ENCODE data around the gene FAM13A.

The FAM13A gene

GRCh38 chr4:88963817-88964216 lies 93.2 kb downstream of the FAM13A start:
- Histone ChIP-seq H3K4me3 (ENCODE audit: low read length) (no peak overlapping the region), H3K4me1 (ENCODE audit: control insufficient read depth, insufficient read depth, low read length) (no peaks in the 10 kb centered on the region; the same call in 1 of the 2 replicates), H3K9me3 (ENCODE audit: control insufficient read depth, insufficient read depth, low read length) (no peaks in the 10 kb centered on the region), H3K36me3 (ENCODE audit: control insufficient read depth, insufficient read depth, low read length) (no peaks in the 10 kb centered on the region), H3K27me3 (ENCODE audit: control insufficient read depth, insufficient read depth, low read length) (no peaks in the 10 kb centered on the region), H3K27ac (ENCODE audit: low read length) (no peak overlapping the region)
- no CpG with 5 or more reads among the region's 2 CpGs for WGBS (ENCODE audit: insufficient coverage, insufficient read length)
- DNase-seq (ENCODE audit: low read depth, low spot score) = no peak

- no CpG with 5 or more reads among the region's 2 CpGs for WGBS (ENCODE audit: insufficient coverage, insufficient read length)
Measured at GRCh38 chr4:88962396-88962795, 94.6 kb downstream of the FAM13A start.

DNA sequence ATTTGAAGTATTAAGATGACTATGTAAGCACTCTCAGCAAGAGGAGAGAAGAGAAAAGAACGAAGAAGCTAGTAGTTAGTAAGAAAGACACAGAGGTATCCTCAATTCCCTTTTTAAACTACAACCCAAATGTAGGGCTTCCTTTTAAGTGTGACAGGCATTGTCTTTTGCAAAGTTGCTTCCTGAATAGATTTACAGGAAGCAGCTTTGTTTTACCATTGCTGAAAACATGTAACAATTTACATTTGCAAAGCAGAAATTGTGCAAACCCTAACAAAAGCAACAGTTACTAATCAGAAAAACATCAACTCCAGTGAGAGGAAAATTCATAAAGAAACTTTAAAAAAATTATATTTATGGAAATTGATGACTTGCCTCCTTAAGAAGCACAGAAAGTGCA lies 96.4 kb downstream of the FAM13A start:
- Histone ChIP-seq H3K27ac (ENCODE audit: low read length) (no peak overlapping the region), H3K9me3 (ENCODE audit: control insufficient read depth, insufficient read depth, low read length) (no peaks in the 10 kb centered on the region), H3K4me1 (ENCODE audit: control insufficient read depth, insufficient read depth, low read length) (no peaks in the 10 kb centered on the region; the same call in 1 of the 2 replicates), H3K4me3 (ENCODE audit: low read length) (no peak overlapping the region), H3K27me3 (ENCODE audit: control insufficient read depth, insufficient read depth, low read length) (no peaks in the 10 kb centered on the region), H3K36me3 (ENCODE audit: control insufficient read depth, insufficient read depth, low read length) (no peaks in the 10 kb centered on the region)
- DNase-seq (ENCODE audit: low read depth, low spot score) = no peak
- WGBS (ENCODE audit: insufficient coverage, insufficient read length) = no CpG with 5 or more reads among the region's 1 CpG

More at GRCh38 chr4:88962396-88962795, 94.6 kb downstream of the FAM13A start:
- Histone ChIP-seq H3K9me3 (ENCODE audit: control insufficient read depth, insufficient read depth, low read length) (no peaks in the 10 kb centered on the region), H3K27me3 (ENCODE audit: control insufficient read depth, insufficient read depth, low read length) (no peaks in the 10 kb centered on the region), H3K4me1 (ENCODE audit: control insufficient read depth, insufficient read depth, low read length) (no peaks in the 10 kb centered on the region; the same call in 1 of the 2 replicates), H3K27ac (ENCODE audit: low read length) (no peak overlapping the region), H3K4me3 (ENCODE audit: low read length) (no peak overlapping the region), H3K36me3 (ENCODE audit: control insufficient read depth, insufficient read depth, low read length) (no peaks in the 10 kb centered on the region)
- no peak for DNase-seq (ENCODE audit: low read depth, low spot score)

DNA sequence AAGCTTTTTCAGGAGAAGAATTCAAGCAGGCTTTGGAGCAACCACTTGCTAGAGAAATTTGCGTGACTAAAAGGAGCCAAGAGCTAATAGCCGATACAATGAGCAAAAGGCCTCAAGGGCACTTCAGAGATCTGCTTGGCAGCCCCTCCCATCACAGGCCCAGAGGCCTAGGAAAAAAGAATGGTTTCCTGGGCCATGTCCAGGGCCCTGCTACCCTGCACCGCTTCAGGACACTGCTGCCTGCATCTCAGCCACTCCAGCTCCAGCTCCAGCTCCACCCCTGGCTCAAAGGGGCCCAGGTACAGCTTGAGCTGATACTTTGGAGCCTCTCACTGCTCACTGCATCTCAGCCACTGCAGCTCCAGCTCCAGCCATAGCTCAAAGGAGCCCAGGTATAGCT lies 98.9 kb downstream of the FAM13A start:
- no peak for DNase-seq (ENCODE audit: low read depth, low spot score)
- Histone ChIP-seq H3K4me3 (ENCODE audit: low read length) (no peak overlapping the region), H3K9me3 (ENCODE audit: control insufficient read depth, insufficient read depth, low read length) (no peaks in the 10 kb centered on the region), H3K4me1 (ENCODE audit: control insufficient read depth, insufficient read depth, low read length) (no peaks in the 10 kb centered on the region; the same call in 1 of the 2 replicates), H3K36me3 (ENCODE audit: control insufficient read depth, insufficient read depth, low read length) (no peaks in the 10 kb centered on the region), H3K27me3 (ENCODE audit: control insufficient read depth, insufficient read depth, low read length) (no peaks in the 10 kb centered on the region), H3K27ac (ENCODE audit: low read length) (no peak overlapping the region)
- no CpG with 5 or more reads among the region's 3 CpGs for WGBS (ENCODE audit: insufficient coverage, insufficient read length)

- WGBS (ENCODE audit: insufficient coverage, insufficient read length) = no CpG with 5 or more reads among the region's 2 CpGs
- Histone ChIP-seq H3K4me3 (ENCODE audit: low read length) (no peak overlapping the region), H3K36me3 (ENCODE audit: control insufficient read depth, insufficient read depth, low read length) (no peaks in the 10 kb centered on the region), H3K4me1 (ENCODE audit: control insufficient read depth, insufficient read depth, low read length) (no peaks in the 10 kb centered on the region; the same call in 1 of the 2 replicates), H3K27ac (ENCODE audit: low read length) (no peak overlapping the region), H3K9me3 (ENCODE audit: control insufficient read depth, insufficient read depth, low read length) (no peaks in the 10 kb centered on the region), H3K27me3 (ENCODE audit: control insufficient read depth, insufficient read depth, low read length) (no peaks in the 10 kb centered on the region)
- DNase-seq (ENCODE audit: low read depth, low spot score) = no peak
Measured at GRCh38 chr4:88957570-88957969, 99.4 kb downstream of the FAM13A start.

DNA sequence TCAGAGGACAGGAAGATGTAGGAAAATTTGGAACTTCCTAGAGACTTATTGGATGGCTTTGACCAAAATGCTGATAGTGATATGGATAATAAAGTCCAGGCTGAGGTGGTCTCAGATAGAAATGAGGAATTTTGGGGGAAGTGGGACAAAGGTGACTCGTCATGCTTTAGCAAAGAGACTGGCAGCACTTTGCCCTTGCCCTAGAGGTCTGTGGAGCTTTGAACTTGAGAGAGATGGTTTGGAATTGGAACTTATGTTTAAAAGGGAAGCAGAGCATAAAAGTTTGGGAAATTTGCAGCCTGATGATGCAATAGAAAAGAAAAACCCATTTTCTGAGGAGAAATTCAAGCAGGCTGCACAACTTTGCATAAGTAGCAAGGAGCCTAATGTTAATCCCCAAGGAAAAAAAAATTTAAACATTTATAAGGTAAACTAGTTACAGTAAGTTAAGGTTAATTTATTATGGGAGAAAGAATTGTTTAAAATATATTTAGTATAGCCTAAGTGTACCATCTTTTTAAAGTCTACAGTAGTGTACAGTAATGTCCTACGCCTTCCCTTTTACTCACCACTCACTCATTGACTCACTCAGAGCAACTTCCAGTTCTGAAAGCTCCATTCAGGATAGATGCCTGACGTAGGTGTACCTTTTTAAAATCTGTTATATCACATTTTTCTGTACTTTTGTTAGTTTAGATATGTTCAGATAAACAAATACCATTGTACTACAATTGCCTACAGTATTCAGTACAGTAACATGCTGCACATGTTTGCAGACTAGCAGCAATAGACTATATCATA lies 101.2 kb downstream of the FAM13A start:
- Histone ChIP-seq H3K4me1 (ENCODE audit: control insufficient read depth, insufficient read depth, low read length) (no peaks in the 10 kb centered on the region; the same call in none of the 2 replicates), H3K27me3 (ENCODE audit: control insufficient read depth, insufficient read depth, low read length) (no peaks in the 10 kb centered on the region), H3K9me3 (ENCODE audit: control insufficient read depth, insufficient read depth, low read length) (no peaks in the 10 kb centered on the region), H3K27ac (ENCODE audit: low read length) (no peak overlapping the region), H3K4me3 (ENCODE audit: low read length) (no peak overlapping the region), H3K36me3 (ENCODE audit: control insufficient read depth, insufficient read depth, low read length) (no peaks in the 10 kb centered on the region)
- no CpG with 5 or more reads among the region's 3 CpGs for whole genome bisulfite sequencing (ENCODE audit: insufficient coverage, insufficient read length)
- no peak for DNase-seq (ENCODE audit: low read depth, low spot score)

DNA sequence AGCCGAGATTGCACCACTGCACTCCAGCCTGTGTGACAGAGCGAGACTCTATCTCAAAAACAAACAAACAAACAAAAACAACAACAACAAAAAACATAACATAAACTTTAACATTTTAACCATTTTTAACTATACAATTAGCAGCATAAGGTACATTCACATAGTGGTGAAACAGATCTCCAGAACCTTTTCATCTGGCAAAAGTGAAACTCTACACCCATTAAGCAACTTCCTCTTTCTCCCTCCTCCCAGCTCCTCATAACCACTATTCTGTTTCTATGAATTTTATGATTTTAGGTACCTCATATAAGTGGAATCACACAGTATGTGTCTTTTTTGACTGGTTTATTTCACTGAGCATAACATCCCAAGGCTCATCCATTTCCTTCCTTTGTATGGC lies 103.6 kb downstream of the FAM13A start:
- Histone ChIP-seq H3K4me1 (ENCODE audit: control insufficient read depth, insufficient read depth, low read length) (no peaks in the 10 kb centered on the region; the same call in 1 of the 2 replicates), H3K36me3 (ENCODE audit: control insufficient read depth, insufficient read depth, low read length) (no peaks in the 10 kb centered on the region), H3K27me3 (ENCODE audit: control insufficient read depth, insufficient read depth, low read length) (no peaks in the 10 kb centered on the region), H3K27ac (ENCODE audit: low read length) (no peak overlapping the region), H3K4me3 (ENCODE audit: low read length) (no peak overlapping the region), H3K9me3 (ENCODE audit: control insufficient read depth, insufficient read depth, low read length) (no peaks in the 10 kb centered on the region)
- DNase-seq (ENCODE audit: low read depth, low spot score) = no peak
- WGBS (ENCODE audit: insufficient coverage, insufficient read length) = no CpG with 5 or more reads among the region's 2 CpGs

DNA sequence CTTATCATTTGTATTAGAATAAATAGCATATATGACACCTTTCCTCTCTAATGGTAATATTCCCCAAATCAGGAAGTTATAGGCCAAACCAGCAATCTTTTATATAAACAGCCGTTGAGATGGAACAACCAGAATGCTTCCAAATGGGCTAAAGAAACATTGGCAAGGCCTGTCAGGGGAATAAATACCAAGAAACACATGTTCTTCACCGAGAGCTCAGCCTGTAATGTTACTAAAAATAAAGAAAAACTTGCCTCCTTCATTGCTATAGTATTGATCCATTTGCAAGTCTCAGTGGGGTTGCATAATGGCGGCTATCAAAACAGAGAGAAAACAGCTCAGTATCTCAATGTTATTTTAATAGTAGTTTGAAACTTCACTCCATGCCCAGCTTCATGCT lies 104.9 kb downstream of the FAM13A start:
- no peaks in the 10 kb centered on the region for H3K9me3 ChIP-seq (ENCODE audit: control insufficient read depth, insufficient read depth, low read length)
- DNase-seq (ENCODE audit: low read depth, low spot score) = no peak
- no peaks in the 10 kb centered on the region for H3K27me3 ChIP-seq (ENCODE audit: control insufficient read depth, insufficient read depth, low read length)
- H3K4me1 ChIP-seq (ENCODE audit: control insufficient read depth, insufficient read depth, low read length) = no peaks in the 10 kb centered on the region; the same call in 1 of the 2 replicates
- no peaks in the 10 kb centered on the region for H3K36me3 ChIP-seq (ENCODE audit: control insufficient read depth, insufficient read depth, low read length)
- WGBS (ENCODE audit: insufficient coverage, insufficient read length) = no CpG with 5 or more reads among the region's 3 CpGs
- no peak overlapping the region for H3K4me3 ChIP-seq (ENCODE audit: low read length)
- H3K27ac ChIP-seq (ENCODE audit: low read length) = no peak overlapping the region

DNA sequence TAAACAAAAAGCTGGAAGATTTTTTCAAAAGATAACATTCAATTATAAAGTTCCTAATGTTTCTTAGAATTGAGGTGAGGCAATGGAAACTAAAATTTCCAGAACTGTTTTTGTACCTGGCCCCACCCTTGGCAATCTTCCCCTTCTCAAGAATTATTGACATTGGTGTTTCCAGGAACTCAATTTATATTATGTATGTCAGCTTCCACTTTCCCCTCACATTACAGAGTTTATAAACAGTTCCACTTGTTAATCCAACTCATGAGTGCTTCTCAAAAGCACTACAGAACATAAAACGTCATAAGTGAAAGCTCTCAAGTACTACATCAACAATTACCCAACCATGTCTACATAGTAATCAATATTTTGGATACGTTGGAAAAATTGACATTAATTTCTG lies 107.4 kb downstream of the FAM13A start:
- Histone ChIP-seq H3K4me3 (ENCODE audit: low read length) (no peak overlapping the region), H3K27ac (ENCODE audit: low read length) (no peak overlapping the region), H3K9me3 (ENCODE audit: control insufficient read depth, insufficient read depth, low read length) (no peaks in the 10 kb centered on the region), H3K36me3 (ENCODE audit: control insufficient read depth, insufficient read depth, low read length) (no peaks in the 10 kb centered on the region), H3K4me1 (ENCODE audit: control insufficient read depth, insufficient read depth, low read length) (no peaks in the 10 kb centered on the region; the same call in 1 of the 2 replicates), H3K27me3 (ENCODE audit: control insufficient read depth, insufficient read depth, low read length) (no peaks in the 10 kb centered on the region)
- no CpG with 5 or more reads among the region's 2 CpGs for WGBS (ENCODE audit: insufficient coverage, insufficient read length)
- no peak for DNase-seq (ENCODE audit: low read depth, low spot score)

DNA sequence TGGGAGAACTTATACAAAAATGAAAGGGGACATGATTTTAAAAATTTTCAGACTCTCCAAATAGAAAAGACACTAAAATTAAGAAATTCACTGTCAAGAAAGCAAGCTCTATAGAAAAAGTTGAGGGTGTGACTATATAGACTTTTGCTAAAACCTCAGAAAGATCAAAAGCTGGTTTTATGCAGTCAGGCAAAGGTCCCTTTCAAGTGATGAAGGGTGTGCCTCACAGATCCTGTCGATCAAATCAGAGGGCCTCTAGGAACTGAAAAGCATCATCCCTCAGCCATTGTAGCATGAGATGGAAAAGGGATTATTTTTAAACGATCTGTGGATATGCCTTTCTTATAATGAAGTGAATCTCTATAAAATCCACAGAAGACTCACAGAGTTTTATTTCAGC lies 116.5 kb downstream of the FAM13A start:
- WGBS (ENCODE audit: insufficient coverage, insufficient read length) = no CpG with 5 or more reads among the region's 2 CpGs
- Histone ChIP-seq H3K9me3 (ENCODE audit: control insufficient read depth, insufficient read depth, low read length) (no peaks in the 10 kb centered on the region), H3K27me3 (ENCODE audit: control insufficient read depth, insufficient read depth, low read length) (no peaks in the 10 kb centered on the region), H3K4me3 (ENCODE audit: low read length) (no peak overlapping the region), H3K36me3 (ENCODE audit: control insufficient read depth, insufficient read depth, low read length) (no peaks in the 10 kb centered on the region), H3K4me1 (ENCODE audit: control insufficient read depth, insufficient read depth, low read length) (no peaks in the 10 kb centered on the region), H3K27ac (ENCODE audit: low read length) (no peak overlapping the region)
- DNase-seq (ENCODE audit: low read depth, low spot score) = no peak

- H3K9me3 ChIP-seq (ENCODE audit: control insufficient read depth, insufficient read depth, low read length) = no peaks in the 10 kb centered on the region
- H3K27ac ChIP-seq (ENCODE audit: low read length) = no peak overlapping the region
- H3K36me3 ChIP-seq (ENCODE audit: control insufficient read depth, insufficient read depth, low read length) = no peaks in the 10 kb centered on the region
- H3K27me3 ChIP-seq (ENCODE audit: control insufficient read depth, insufficient read depth, low read length) = no peaks in the 10 kb centered on the region
- no CpG with 5 or more reads among the region's 3 CpGs for WGBS (ENCODE audit: insufficient coverage, insufficient read length)
- DNase-seq (ENCODE audit: low read depth, low spot score) = no peak
- H3K4me3 ChIP-seq (ENCODE audit: low read length) = no peak overlapping the region
- H3K4me1 ChIP-seq (ENCODE audit: control insufficient read depth, insufficient read depth, low read length) = no peaks in the 10 kb centered on the region
Measured at GRCh38 chr4:88939697-88940096, 117.3 kb downstream of the FAM13A start.
